Stimulated activated CD8-positive, alpha-beta memory T cell treated with anti-CD3 and anti-CD28 coated beads, Interleukin-7, amount 100 ng/mL, for 48 hours (primary cell): Measurements from ENCODE around the gene CYP26C1.

Experiments
- DNase-seq, 2 donors: peaks; one replicate each; pipeline ENCODE4 v3.0.0-alpha.2; 2020; ENCODE audit warnings: low read depth in 1 of 2; ENCODE audit errors: extremely low read depth in 1 of 2

The CYP26C1 gene

GRCh38 chr10:93110472-93111146, 50.0 kb downstream of the CYP26C1 start:
- no peak for DNase-seq

DNA sequence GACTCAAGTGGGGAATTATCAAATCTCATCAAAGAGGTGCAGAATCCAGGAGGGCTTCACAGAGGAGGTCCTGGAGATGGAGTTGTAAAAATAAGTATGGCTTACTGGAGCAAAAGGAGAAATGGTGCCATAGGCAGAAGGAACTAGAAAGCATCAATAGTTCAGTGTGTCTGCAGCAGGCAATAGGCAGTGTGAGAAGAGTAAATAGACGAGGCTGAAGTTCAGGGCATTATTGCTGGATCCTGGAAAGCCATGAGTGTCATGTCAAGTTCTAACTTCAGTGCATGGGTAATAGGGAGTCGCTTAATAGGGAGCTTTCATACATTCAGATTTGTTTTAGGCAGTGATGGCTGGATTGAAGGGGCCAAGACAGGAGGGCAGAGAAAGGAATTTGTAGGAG, 52.4 kb downstream of the CYP26C1 start:
- no peak for DNase-seq

GRCh38 chr10:93115661-93116383, 55.2 kb downstream of the CYP26C1 start:
- peak; percentile 24 to 55 for DNase-seq
